Fibroblast of peridontal ligament (primary cell): Measurements from ENCODE around the gene UNC5C.
"Not testable (repeated sequence)": the region's sequence is repeated elsewhere in the genome, so short reads cannot be mapped to it uniquely, and the experiment has no call there.

Source experiments
- DNase-seq: peaks from one replicate; pipeline ENCODE4 v3.0.0-alpha.2; 2010; ENCODE audit errors: extremely low read depth

The UNC5C gene

DNA sequence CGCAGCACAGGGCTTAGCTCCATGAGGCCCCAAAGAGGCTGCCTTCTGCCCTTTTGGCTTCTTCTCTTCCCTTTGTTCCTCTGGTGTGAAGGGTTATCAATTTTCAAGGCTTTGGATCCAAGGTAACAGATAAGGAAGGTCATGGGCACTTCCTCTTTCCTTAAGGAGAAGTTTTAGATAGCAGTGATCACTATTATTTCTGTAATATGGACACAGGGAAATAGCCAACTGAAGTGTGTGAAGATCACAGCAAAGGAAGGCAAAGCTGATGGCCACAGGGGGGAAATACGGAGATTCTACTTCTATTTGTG lies 366.8 kb downstream of the UNC5C start:
- no peak for DNase-seq

DNA sequence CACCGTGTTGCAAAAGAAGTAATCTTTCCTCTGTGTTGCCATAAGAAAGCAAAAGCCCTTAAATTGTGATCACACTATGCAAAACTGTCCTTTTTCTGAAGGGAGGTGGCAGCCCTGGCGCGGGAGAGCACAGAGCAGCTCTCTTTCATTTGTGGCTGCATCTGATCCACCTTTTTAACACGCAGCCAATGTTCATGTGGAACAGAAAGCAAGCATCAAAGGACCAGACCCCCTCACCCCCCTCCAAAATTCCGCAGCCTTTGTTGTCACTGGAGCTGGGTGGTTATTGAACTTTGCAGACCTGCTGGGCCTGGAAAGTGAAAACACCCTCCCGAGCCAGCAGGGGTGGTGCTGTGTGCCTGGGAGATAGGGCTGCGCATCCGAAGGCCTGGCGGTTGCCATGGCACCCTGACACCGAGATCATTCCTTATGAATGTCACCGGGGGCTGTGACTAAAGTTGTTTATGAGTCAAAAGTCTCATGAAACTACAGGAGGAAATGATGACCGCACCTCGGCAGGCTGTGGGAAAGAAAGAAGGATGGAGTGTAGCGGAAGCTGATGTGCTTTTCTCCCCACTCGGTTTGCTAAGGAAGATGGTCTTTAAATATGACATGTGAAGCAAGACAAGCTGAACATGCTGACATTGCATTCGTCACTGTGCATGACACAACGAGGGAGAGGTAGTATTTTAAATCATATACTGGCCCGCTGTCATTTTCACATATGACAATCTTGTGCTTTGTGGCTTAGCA lies 367.4 kb downstream of the UNC5C start:
- no peak for DNase-seq

DNA sequence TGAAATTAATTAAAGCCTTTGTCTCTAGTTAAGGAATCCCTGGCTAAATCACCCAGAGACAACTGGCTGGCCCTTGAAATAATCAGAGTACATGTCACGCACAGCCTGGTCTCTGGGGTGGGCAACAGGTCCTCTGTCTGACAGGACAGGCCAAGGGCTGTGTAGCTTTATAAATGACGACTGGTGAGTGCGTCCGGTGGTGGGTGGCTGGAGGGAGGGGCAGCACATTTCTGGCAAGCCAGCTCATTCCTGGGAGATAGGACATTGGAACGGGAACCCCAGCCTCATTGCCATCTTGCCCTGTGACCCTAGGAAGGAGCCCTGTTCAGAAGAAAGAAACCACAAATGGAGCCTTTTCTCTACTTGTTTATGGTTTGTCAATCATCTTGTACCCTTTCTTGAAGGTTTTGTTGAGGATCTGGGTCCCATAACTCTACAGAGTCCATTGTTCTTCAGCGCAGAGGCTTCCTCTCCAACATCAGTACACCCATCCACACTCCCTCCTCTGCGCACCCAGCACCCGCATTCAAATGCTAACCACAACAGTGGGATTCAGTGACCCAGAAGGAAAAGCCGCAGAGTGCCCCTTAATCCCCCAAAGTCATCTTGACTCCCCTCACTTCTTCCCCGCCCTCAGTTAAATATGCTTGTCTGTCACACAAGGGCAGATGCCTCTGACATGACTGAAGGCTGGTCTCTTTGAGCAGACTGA lies 368.1 kb downstream of the UNC5C start:
- DNase-seq, result no peak

DNA sequence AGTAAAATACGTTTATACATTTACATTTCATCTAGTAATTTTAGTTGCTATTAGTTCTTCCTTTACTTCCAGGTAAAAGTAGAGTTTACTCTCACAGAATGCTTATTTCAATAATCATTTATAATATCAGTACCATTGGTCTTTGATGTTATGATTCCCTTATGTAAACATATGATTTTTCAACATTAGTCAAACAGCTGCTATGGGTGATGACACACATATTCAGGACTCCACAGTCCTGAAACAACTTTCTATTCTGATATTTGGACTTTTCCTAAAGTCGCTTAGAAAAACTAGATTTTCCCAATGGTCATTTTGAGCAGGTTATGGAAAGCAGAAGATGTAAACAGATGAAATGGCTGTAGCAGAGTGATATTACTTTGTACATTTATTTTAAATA lies 369.8 kb downstream of the UNC5C start:
- DNase-seq, result no peak

DNA sequence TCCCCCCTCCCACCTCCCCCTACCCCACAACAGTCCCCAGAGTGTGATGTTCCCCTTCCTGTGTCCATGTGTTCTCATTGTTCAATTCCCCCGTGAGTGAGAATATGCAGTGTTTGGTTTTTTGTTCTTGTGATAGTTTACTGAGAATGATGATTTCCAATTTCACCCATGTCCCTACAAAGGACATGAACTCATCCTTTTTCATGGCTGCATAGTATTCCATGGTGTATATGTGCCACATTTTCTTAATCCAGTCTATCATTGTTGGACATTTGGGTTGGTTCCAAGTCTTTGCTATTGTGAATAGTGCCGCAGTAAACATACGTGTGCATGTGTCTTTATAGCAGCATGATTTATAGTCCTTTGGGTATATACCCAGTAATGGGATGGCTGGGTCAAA lies 377.4 kb downstream of the UNC5C start:
- not testable (repeated sequence) for DNase-seq

DNA sequence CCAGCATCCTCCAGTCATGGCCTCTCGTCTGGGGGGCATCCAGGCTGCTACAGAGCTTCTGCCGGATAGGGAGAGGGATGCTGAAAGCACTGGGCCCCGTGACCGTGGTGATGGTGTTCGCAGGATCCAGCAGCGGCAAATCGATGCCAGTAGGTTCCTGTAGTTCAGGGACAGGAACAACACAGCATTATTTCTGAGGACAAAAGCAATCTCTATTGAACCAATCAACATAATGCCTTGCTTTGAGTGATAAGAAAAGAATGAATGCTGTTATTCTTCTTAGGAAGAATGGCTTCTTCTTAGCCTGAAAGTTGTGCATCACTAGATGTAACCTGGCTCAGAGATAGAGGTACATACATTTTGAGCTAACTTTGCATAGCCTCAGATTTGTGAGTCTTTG lies 378.6 kb downstream of the UNC5C start:
- DNase-seq, result no peak

DNA sequence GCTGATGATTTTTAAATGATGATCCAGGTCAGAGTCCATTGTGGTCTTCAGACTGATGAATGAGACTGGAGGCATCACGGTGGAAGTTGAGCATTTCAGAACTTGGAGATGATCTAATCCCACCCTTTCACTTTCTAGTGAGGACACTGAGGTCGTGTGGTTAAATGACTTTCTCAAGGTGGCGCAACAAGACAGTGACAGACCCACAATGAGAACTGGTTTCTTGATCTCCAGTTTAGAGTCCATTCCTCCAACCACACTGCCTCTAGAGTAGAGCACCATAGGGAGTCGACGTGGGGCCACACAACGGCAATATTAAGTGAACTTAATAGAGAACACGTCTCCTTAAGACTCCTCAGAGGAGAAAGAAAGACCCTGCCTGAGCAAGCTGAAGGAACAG lies 381.0 kb downstream of the UNC5C start:
- DNase-seq, result no peak

DNA sequence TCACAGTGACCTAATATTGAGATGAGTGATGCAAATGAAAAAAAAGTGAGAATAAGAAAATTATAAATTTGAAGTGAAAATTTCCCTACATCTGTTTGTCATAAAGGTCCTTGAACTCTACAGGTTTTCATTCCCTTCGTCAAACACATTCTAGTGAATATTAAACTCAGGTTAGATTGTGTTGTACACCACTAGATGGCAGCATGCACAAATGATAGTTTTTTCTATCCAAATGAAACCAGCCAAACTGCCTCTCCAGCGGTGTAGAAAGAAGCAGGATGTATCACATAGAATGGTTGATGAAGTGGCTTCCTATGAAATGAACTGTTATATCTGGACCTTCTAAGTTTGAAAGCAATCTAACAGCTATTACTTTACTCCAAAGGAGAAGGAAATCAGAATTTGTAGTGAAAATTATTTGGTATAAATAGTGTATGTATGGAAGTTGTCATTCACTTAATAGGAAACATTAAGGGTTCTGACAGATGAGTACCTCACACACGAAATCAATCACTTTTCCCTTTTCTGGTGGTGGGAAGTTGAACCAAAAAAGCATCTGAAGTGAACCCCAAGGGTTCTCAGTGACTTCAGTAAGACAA lies 382.7 kb downstream of the UNC5C start:
- peak; percentile 80 for DNase-seq

DNA sequence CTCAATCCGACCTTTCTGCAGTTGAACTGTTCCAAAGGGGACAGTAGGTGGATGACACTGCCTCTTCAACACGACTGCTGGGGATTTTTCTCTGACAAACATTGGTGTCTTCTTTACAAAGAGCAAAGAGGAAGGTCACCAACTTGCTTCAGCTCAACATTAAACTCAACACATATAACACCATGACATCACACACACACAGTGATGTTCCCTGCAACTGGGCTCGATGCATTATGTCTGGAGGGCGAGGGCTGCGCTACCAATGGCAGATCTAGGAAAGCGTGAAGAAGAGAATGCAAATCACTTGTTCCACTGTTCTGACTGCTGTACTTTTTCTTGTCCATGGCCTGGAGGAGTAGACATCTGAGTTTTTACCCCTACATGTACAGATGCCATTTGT lies 385.9 kb downstream of the UNC5C start:
- DNase-seq, result no peak

DNA sequence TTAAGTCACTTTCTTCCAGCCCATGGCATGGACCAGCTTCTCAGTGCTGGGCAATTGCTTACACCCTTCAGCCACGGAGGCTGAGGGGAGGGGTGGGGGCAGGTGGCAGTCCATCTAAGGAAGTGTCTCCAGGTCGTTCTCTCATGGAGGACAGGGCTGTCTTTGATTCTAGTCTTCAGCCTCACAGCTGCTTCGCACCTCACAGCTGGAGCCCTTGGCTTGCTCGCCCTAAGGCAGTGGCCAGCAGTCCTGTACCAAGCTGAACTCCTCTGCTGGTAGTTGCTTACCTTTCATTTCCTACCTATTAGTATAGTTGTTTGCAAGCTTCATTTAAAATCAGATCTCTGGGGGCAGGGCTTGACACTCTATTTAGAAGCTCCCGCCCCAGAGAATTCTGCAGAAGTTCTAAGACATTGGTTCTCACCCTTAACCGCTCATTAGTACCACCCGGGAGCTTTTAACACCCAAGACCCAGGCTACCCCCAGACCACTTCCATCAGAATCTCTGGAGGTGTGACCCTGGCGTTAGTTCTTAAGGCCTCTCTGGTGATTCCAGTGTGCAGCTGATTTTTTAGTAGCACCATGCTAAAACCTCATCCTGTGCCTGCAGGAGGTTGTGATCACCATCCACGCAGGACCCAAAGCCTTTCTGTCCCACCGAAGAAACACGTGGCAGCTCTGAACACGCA lies 386.8 kb downstream of the UNC5C start:
- no peak for DNase-seq

DNA sequence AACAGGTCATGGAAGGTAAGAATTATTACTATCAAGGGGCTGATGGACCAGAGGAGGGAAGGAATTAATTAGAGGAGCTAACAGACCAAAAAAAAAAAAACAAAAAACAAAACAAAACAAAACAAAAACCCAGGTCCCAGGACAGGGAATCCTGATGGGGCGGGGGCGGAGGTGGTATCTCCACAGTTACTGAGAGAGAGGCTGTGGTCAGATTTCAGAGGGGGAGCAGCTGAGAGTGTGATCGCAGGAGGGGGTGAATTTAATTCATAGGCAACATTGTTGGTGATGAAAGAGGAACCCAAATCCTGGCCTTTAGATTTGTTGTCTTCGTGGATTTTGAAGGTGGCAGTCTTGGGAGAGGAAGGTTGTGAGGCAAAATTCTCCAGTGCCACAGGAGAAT lies 389.4 kb downstream of the UNC5C start:
- no peak for DNase-seq

DNA sequence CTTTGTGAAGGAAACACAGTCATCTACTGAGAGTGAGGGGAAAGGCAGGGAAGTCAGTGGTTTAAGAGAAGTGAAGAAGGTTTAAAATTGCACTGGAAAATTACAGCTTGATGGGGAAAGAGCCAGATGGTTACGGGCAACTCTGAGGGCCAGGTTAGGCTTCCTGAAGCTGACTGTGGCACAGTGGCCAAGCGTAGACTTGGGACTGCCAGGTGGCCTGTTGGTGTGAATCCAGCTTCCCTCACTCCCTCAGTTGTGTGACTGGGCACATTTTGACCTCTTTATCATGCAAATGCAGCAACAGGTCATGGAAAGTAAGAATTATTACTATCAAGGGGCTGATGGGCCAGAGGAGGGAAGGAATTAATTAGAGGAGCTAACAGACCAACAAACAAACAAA lies 390.1 kb downstream of the UNC5C start:
- DNase-seq, result no peak

DNA sequence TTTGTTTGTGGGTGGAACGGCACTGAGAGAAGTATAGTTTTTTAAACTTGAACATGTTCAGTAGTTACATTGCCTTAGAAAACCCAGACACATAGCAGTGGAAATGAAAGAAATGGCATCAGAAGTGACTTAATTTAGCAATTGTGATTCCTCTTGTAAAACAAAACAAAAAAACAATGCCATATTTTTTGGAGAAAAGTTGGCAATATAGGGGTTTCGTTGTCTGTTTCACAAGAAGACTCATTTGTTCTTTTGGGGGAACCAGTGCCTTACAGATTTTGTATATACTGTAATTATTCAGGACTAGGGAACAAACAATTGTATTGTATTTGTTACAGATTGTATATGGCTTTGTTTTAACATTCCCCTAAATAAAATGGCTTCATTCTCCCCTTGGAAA lies 390.7 kb downstream of the UNC5C start:
- DNase-seq, result no peak

DNA sequence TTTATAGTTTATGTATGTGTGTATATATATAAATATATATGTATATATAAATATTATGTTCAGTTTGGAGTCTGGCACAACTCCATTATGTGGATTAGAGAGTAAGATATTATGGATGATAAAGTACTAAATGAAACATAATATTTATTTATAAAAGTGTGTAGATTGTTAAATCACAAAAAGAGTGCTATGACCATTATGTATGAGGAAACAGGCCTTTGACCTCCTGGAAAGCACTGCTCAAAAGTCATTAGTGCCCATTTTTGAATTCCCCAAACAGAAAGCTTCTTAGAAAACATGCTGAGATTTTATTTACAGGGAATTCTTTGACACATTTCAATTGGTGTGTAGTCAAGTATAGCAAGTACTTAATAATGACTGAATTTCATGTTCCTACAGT lies 391.2 kb downstream of the UNC5C start:
- no peak for DNase-seq

DNA sequence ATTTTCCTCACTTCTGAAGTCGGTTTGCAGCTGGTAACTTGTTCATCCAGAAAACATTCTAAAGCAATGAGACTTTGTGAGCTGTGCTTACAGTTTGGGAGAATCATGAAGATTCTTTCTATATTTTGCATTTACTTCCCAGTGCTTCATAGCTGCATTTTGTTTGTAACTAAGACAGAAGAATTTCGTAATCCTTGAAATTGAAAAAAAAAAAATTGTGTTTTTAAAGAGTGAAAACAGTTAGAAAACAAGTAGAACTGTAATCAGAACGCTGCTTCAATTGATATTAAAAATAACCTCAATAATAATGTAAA lies 392.4 kb downstream of the UNC5C start:
- no peak for DNase-seq

DNA sequence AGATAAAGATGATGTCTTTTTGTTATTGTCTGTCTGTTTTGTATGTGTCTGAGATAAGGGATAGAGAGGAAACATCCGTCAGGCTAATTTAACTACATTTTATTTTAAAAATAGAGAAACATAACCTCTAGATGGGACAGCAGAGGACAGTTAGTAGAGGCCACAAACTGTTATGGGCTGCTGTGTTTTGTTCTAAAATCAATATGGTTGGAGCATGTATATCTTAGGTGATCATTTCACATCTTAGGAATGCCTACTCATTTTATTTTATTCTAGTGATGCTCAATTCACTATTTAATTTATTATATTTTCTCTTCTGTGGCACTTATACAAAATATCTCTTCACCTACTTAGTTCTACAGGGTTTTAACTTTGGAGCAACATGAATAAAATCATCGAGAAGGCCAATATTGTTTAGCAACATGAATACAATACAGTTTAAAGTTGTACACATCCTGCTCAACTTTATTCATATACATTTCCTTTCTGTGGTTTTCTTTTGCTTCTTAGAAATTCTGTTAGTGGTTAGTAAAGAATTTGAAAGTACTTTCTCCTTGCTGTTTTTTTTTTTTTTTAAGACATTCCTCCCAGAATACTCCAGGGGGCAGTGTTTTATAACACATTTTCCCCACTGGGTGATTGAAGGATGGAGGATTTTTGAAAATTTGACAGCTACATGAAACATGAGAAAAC lies 392.9 kb downstream of the UNC5C start:
- peak; percentile 73 for DNase-seq

DNA sequence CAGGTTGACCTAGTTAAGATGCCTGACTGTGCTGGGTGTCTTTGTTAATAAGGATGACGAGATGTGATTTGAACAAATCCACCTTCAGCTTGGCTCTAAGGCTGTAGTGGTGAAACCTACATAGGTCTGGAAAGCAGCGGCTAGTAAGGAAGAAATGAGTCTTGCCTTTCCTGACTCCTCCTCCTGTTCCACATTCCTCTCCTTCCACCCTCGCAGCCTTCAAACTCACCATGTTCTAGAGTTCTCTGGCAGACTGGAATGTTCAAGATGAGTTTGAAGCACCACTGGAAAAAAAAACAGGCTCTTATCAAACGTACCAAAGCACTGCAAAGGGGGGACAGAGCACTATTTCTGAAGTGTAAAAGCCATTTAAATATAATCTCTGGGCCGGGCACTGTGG lies 395.6 kb downstream of the UNC5C start:
- DNase-seq, result no peak

DNA sequence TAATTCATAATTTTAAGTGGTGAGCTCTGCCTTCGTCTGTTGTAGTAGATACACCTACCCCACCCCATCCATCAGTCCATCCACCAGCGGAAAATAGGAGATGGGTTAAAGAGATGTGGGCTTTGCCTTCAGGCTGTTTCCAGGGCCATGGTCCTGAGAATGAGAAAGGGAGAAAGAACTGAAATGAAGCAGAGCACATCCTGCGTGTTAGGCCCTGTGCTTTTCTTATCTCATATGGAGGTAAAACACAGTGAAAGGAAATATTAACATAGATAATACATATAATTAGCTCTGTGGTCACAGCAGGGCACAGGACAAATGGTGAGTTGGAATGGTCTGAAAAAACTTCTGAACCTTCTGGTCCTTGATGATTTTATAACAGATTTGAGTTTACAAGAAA lies 397.5 kb downstream of the UNC5C start:
- DNase-seq, result no peak

DNA sequence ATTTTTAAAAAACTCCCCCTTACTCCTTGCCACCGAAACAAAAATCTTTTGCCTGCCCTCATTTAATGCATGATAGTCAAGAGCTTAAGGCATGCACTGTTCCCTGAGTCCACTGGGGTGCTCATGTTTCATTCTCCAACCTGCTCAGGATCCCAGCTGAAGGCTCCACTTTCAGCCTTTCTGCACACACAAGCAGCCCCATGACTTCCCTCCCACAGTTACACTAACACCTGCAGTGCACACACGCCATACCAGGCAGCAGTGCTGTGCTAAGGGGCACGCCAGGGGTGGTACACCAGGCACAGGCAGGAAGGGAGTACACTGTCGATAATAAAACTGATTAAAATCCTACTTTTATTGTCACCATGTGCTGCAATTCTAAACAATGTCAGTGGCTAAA lies 405.8 kb downstream of the UNC5C start:
- no peak for DNase-seq

DNA sequence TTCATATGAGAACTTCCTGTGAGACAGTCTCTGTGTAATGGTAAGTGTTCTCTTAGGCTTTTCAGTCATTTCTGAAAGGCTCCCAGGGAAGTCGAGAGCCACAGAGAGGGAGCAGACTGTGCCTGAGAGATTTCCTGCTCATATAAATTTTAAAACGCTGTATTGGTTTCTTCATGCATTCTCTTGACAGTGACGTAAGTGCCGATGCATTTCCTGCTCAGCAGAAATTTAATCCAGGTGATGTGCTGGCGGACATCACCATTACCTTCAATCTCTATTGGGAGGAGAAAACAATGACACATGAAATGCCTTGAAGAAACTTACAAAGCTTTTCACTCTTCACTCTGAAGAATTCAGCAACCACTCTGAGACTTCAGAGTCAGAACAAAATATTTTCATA lies 407.4 kb downstream of the UNC5C start:
- no peak for DNase-seq

DNA sequence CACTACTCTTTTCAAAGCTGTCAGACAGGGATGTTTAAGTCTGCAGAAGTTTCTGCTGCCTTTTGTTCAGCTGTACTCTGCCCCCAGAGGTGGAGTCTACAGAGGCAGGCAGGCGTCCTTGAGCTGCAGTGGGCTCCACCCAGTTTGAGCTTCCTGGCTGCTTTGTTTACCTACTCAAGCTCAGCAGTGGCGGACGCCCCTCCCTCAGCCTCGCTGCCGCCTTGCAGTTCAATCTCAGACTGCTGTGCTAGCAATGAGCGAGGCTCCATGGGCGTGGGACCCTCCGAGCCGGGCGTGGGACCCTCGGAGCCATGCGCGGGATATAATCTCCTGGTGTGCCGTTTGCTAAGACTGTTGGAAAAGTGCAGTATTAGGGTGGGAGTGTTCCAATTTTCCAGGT lies 409.3 kb downstream of the UNC5C start:
- not testable (repeated sequence) for DNase-seq

DNA sequence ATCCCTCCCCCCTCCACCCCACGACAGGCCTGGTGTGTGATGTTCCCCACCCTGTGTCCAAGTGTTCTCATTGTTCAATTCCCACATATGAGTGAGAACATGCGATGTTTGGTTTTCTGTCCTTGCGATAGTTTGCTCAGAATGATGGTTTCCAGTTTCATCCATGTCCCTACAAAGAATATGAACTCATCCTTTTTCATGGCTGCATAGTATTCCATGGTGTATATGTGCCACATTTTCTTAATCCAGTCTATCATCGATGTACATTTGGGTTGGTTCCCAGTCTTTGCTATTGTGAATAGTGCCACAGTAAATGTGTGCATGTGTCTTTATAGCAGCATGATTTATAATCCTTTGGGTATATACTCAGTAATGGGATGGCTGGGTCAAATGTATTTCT lies 414.8 kb downstream of the UNC5C start:
- not testable (repeated sequence) for DNase-seq
